GM20431 (cell line): Measurements from ENCODE around the gene OR6K2.

Source experiments
- in situ Hi-C: fragments of 300-500 bp; cut with MseI, MboI; formaldehyde crosslinking; loops from one replicate; pipeline ENCODE4 v1.15.0; 2020; ENCODE audit warnings: low sequenced_read_pairs; ENCODE audit not compliant: unreplicated experiment

The OR6K2 gene

DNA sequence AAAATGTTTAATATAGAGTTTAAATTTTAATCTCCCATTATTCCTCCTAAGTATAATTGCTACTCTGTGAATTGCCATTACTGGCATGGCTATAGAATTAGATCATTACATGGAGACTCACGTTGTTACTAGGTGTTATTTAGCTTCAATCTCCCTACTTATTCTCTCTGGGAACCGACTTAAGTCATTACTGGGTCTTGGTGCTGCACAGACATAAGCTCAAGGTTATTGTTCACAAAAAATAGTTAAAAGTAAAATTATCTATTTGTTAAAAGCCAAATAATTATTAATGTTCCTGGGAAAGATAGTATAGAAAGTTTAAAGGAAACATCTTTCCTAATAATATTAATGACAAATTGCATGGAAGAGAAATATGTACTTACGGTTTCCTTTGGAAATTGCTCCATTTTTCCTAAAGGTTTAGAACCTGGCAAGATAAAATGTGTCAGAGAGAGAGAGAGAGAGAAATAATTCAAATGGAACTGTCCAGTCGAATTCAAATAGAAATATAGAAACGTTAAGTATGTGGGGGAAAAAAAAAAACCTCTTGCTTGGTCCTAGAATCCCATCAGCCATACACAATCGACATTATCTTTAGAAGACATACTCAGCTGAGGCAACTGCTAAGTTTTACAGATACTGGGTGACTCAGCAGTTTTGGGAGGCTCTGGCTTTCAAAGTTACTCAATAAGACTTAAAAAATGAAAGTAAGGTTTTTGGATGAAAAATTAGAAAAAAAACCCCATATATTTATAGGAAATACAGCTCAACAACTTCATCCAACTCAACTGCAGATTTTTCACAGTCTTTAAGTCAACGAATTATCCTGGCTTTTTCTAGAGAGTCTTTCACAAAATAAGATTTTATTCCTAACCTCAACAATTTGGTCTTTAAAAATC, 14.1 kb downstream of the OR6K2 start, which contains the start of gene SPTA1:
Gene SPTA1 (minus strand): TSS at position 605 of the 899 bp plus-strand sequence. CDS start 198 bp downstream, at position 407.
- in situ Hi-C loops = no loop called here

DNA sequence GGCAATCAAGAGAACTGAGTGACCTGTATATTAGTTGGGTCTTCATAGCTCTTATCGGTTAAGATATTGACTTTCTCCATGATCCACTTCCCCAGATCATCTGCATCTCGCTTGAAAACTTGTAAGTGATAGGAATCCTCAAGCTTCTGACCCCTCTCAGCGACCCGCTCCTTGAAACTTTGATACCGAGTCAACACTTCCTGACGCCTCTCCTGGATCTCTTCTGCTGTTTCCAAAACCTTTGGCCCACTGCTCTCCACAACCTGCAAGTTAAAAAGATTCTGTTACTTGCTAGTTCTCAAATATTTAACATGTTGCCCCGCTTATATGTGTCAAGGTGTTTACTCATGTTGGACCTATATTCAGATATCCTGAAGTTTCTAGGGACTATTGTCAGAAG, 15.4 kb downstream of the OR6K2 start:
- in situ Hi-C loops = no loop called here

DNA sequence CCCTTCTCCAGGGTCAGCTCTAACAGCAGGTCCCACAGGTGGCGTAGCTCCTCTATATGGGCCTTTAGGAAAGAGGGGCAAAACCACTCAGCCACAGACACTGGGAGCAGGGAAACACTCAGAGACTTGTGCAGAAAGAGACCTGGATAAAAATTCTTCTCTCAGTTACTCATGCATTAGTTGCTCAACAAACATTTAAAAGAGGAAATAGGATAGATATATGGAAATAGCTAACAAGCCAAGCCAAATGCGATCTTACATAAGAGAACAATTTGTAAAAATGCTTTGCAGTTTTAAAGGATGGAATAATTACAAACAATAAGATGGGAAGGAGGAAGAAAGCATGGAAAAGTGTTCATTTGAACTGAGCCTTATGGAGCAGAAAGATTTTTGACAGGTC, 18.8 kb downstream of the OR6K2 start:
- in situ Hi-C loops = no loop called here

DNA sequence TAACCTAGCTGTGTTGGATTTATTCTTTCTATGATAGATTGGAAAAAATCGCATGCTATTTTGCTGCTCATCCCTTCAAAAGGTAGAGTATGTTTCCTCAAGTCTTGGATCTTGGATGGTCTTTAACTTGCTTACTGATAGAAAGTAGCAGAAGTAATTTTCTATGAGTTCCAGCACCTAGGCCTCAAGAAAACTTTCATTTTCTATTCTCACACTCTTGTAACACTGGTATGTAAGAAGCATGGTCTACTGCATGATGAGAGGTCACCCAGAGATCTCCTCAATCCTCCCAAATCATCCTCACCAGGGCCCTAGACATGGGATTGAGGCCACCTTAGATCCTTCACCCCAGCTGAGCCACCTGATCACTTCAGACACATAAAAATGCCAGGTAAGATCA, 21.2 kb downstream of the OR6K2 start:
- in situ Hi-C loops = no loop called here

DNA sequence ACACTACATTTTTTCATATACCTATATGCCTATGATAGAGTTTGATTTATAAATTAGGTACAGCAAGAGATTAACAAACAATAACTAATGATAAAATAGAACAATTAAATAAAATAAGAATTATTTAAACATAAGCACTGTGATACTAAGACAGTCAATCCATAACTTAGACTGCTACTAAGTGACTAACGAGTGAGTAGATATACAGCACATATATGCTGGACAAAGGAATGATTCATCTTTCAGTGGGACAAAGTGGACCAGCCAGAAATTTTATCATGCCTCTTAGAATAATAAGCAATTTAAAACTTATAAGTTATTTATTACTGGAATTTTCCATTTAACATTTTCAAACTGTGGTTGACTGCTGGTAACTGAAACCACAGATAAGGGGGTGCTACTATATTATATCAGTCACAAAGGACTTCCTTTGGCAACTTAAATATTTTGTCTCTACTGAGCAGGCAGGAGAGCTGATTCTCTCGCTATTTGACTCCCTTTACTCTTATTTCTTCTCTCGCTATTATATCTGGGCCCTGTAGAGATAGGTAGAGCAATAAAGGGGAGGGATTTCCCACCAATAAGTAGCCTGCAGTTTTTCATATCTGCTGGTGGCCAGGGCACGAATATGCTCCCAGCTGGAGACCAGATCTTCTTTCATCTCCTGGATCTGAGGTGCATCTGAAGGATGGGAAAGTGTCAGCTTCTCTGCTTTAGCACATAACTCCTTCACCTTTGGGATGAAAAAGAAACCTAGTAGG, 24.7 kb downstream of the OR6K2 start:
- in situ Hi-C loops = no loop called here

DNA sequence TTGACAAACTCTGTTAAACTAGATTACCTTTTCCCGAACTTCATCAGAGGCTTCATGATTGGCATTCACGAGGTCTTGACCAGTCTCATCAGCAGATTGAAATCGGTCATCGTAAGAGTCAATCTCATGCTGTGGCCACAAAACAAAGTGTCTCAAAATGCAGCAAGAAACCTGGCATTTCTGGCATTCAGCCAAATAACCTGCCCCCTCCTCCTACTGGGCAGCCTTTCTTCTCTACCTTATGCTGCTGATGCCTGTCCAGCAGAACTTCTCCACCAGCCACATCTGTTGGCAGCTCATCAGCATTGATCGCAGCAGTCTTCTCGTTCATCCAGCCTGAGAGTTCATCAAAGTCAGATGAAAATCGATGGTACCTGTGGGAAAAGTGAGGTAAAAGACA, 26.1 kb downstream of the OR6K2 start:
- in situ Hi-C loops = no loop called here

DNA sequence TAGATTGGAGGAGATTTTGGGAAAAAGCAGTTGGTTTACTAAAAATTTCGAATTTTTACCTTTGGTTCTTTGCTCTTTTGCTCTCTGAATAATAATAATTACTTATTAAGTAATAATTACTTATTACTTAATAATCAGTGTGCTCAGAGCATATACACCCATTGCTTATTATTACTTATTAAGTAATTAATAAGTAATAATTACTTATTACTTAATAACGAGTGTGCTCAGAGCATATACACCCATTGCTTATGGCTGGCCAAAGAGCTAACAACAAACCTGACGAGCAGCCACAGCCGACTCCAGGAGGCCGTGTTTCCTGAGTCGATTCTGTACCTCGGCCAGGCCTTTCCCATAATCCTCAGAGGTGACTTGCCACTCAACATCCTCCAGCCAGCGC, 34.4 kb downstream of the OR6K2 start:
- in situ Hi-C loops = no loop called here

DNA sequence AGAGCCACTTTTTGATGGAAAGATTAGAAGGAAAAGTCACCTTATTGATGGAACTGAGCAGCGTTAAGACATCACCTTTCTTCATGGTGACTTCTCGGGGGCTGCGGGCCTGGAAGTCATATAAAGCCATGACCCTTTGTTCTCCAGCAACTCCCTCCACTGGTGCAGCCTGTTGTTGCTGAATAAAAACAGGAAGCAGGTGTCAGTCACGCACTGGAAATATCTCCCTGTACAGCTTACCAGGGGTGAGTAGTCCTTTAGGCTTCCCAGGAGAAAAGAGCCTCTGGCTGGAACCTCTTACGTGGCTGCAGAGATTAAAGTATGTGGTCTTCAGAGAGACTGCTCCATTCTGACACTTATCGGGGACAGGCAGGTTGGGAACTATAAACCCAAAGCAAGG, 45.9 kb downstream of the OR6K2 start:
- in situ Hi-C loops = no loop called here

DNA sequence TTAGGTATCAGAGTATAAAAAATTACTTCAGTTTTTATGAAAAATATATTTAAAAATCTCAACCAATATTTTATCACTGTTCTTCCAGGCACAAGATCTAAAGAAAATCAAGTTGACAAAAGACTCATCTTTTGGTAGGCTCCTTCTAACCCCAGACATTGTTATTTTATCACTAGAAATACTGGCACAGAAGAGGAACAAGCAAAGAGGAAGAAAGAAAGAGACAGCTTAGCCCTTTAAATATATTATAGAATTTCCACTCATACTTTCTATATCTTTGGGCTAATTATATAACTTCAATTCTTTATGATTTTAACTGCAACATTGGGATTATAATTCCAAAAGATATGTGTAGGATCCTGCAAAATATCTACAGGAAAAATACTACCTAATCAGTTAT, 46.4 kb downstream of the OR6K2 start:
- in situ Hi-C loops = no loop called here

DNA sequence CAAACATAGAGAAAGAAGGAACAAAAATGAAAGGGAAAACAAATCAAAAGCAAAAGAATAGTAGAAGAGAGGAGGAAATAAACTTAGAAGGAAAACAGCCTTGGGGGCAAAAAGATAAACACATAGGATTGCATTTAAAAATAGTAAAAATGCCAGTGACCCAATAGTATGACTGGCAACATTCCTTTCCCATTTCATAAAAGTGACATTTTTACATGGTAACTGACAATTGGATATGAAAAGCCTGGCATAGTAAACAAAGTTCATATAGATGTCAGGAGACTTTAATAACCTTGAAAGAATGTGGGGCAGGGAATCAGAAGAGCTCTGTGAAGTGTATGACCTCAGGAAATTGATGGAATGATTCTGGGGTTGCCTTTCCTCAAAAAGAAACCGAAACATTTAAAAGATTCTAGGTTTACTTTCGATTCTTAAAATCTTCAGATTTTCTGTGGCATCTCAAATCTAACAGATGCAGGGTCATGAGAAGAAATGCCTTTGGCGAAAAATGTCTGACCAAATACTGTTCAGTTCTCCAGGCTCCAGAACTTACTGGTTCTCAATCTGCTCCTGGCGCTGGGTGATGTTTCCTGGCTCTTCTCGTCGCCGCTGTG, 47.6 kb downstream of the OR6K2 start:
- in situ Hi-C loops = no loop called here
